ENCODE measurements around the gene ZNHIT3. TPM values are rescaled to one million over a fixed set of nuclear protein-coding genes. Genes with fewer than 3 reads are reported as not detected.

Gene ZNHIT3
- total and polyA plus RNA-seq, 2 of the 13 experiments (the other 11 are each of a cell fraction or from before 2014, with no cell fraction given), result 66.6 to 77.4 TPM

DNA sequence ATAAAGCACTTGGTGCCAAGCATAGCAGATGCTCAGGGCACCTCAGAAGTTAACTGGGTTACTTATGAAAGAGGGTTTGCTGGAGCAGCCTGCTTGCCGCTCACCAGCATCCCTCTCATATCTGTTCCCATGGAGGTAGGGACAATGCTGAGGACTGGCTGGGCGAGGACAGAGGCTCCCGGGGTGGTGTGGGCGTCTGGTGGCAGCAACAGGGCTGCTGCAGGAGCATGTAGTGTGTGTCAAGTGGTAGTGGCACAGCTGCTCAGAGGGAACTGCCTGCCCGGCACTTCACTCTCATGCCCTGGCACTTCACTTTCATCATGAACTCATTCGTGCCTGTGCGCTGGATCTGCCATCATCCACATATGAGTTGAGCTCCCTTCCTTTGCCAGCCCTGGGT, 26.9 kb upstream of the ZNHIT3 start:
- H3K36me3 ChIP-seq (replicated peaks in 1 of 2; ENCODE audit: control insufficient read depth in 1 of 2, insufficient read depth in 2 of 2, low read length in 2 of 2), result no peaks in the 10 kb centered on the region
- H4K20me1 ChIP-seq (ENCODE audit: insufficient read depth, low read length), result no peaks in the 10 kb centered on the region
- peaks cover 2 to 15% of the 10 kb centered on the region in 2 experiments; a peak in 2 of 5 replicates for H3K27me3 ChIP-seq (ENCODE audit: control insufficient read depth in 1 of 2, insufficient read depth in 2 of 2, low read length in 2 of 2)
- ChIA-PET CTCF (ENCODE audit: low intra/inter-chr PET ratio, low total read pairs) (no interaction called here), POLR2A (no interaction called here)
- in situ Hi-C loops (cut with HindIII; ENCODE audit: extremely low pct_ligation_motif_present, low pct_unique_long_range_greater_than_20kb), result no loop called here
- TF ChIP-seq ZNF18 (CRISPR knock-in tag; IDR thresholded peaks at IDR 0.05; ENCODE audit: insufficient replicate concordance), result no peak
- TF ChIP-seq, protein P1, sequence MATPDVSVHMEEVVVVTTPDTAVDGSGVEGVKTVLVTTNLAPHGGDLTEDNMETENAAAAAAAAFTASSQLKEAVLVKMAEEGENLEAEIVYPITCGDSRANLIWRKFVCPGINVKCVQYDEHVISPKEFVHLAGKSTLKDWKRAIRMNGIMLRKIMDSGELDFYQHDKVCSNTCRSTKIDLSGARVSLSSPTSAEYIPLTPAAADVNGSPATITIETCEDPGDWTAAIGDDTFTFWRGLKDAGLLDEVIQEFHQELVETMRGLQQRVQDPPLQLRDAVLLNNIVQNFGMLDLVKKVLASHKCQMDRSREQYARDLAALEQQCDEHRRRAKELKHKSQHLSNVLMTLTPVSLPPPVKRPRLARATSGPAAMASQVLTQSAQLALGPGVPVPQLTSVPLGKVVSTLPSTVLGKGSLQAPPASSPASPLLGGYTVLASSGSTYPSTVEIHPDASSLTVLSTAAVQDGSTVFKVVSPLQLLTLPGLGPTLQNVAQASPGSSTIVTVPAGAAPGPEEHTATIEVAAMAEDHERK (CRISPR knock-in tag; IDR thresholded peaks at IDR 0.05; ENCODE audit: low read depth), result no peak
- no peak for TF ChIP-seq ZC3H4 (CRISPR knock-in tag; IDR thresholded peaks at IDR 0.05; ENCODE audit: borderline replicate concordance)
- no peak for TF ChIP-seq ZNF367 (CRISPR knock-in tag; IDR thresholded peaks at IDR 0.05; ENCODE audit: borderline replicate concordance)
- BruUV-seq (replicated peaks), result no TSS peak
- intact Hi-C loops (cut with micrococcal nuclease; ENCODE audit: unreplicated experiment), result no loop called here
- no peaks in the 10 kb centered on the region for H3K9me3 ChIP-seq (ENCODE audit: low read length)
- H3K27ac ChIP-seq (ENCODE audit: extremely low read length, insufficient read depth, low read length), result no peak overlapping the region
- DNase-seq (ENCODE audit: low spot score) (no peak), ATAC-seq (no peak), FAIRE-seq (no peak)
- no CpG with 5 or more reads among the region's 7 CpGs for WGBS (ENCODE audit: low lambda C conversion rate)
- H3K4me1 ChIP-seq (ENCODE audit: insufficient read depth, low read length), result no peaks in the 10 kb centered on the region
- H3K4me3 ChIP-seq (replicated peaks in 1 of 3; ENCODE audit: insufficient read depth in 1 of 3, low read depth in 2 of 3, low read length in 3 of 3), result no peak overlapping the region
- H3K9ac ChIP-seq (ENCODE audit: insufficient read depth, low read depth, low read length), result no peak overlapping the region
- no peak overlapping the region for H3K4me2 ChIP-seq (ENCODE audit: low read depth, low read length)
- no peaks in the 10 kb centered on the region for H3K79me2 ChIP-seq (ENCODE audit: insufficient read depth, low read length)
- no peak overlapping the region for H2AFZ ChIP-seq (ENCODE audit: low read length)
